AG20443 (cell line): Measurements from ENCODE around the gene IL5.
"Not testable (repeated sequence)": the region's sequence is repeated elsewhere in the genome, so short reads cannot be mapped to it uniquely, and the experiment has no call there.

Experiments
- DNase-seq: peaks from one replicate; pipeline ENCODE4 v3.0.0; 2012; ENCODE audit warnings: low spot score, mixed read lengths

The IL5 gene

DNA sequence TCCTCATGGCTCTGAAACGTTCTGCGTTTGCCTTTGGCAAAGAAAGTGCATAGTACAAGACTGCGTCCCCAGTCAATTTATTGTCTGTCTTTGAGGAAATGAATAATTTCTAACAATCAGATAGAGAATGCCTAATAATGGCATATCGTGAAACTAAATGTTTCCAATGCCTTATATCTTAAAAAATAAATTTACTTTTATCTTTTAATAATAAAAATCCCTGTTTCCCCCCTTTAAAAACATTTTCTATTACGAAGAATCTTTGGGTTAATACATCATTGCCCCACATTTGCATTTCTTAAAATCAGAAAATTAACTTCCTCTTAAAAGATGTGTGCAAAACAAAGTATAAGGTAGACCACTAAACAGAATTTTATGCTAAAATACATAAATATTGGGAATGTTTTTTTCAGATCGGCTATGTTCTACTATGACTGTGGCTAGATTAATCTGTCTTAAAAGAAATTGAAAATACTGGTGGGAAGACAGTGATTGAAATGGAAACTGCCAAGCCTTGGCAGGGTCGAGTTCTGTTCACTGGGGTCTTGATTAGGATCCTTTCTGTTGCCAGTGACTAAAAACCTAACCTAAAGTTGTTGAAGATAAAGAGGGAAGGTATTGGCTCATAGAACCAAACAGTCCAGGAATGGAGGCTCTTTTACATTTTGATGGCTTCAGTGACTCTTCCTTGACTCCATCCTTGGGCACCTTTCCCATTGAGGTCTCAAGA lies at the start of gene IL5:
Gene IL5, minus strand, starts transcription at position 51 of the 730 bp plus-strand sequence. Its CDS starts 44 bp downstream, at position 7.
- DNase-seq, result no peak

DNA sequence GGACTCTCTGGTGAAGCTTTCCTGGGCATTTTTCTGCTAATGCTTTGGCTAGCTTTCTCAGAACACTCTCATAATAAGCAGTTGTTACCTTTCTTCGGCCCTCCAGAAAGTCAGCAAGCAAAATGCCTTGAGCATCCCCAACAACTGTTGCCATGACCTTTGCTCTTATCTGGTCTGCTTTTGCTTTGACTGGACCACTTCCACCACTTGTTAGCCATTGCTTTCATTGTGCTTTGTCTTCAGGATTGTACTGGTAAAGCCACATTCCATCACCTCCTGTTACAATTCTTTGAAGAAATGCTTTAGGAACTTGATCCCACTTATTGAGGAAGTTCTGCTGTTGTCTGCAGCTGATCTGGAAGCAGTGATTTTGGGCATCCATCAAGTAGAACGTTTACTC lies 49.2 kb upstream of the IL5 start:
- no peak for DNase-seq

GRCh38 chr5:132591145-132591544 lies 47.8 kb upstream of the IL5 start:
- DNase-seq, result no peak

- DNase-seq, result no peak
Measured at GRCh38 chr5:132589467-132589866, 46.1 kb upstream of the IL5 start.

DNA sequence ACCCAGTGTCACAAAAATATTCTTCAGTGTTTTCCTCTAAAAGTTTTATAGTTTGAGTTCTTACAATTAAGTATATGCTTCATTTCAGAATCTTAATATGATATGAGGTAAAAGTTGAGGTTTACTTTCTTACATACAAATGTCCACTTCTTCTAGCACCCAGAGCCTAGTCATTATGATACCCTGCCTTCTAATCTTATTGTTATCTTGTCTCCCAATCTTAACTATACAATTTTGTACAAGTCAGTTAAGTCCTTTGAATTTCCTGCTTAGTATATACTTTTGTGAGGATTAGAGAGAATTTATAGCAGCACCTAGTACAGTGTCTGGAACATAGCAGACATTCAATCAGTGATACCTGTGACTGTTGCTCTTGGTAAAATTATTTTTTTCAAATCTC lies 42.7 kb upstream of the IL5 start:
- no peak for DNase-seq

GRCh38 chr5:132584560-132584959 lies 41.2 kb upstream of the IL5 start:
- DNase-seq, result not testable (repeated sequence)

- no peak for DNase-seq
Measured at GRCh38 chr5:132576123-132576522, 32.8 kb upstream of the IL5 start.

DNA sequence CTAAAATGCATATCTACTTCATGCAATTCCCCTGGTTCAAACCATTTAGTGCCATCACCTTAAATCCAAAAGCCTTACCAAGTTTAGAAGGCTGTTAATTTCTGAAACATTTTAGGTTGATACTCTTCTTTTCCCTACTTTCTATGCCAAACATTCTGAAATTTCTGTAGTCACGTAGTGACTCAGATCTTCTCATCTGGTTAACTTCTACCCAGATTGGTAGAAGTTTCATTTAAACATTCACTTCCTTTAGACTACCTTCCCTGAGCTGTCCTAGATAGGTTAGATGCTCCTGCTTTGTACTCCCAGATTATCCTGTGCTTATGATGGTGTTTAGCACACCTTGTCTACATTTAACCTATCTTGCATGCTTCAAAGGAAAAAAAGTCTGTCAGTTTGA lies 23.3 kb upstream of the IL5 start:
- no peak for DNase-seq

- DNase-seq, result not testable (repeated sequence)
Measured at GRCh38 chr5:132564555-132564954, 21.2 kb upstream of the IL5 start.

DNA sequence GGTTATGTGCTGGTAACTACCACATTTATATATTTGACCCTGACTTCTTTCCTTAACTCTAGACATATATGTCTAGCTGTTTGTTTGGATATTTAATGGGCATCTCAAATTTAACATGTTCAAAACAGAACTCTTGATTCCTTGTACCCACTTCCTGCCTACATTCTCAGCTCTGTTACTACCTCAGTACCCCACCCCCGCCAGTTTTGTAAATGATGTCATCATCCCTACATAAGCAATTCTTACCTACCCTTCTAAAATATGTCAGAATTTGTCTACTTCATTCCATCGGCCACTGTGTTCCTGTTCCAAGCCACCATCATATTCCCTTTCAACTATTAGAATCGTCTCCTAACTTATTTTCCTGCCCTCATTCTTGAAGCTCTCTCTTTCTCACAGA lies 18.3 kb upstream of the IL5 start:
- DNase-seq, result no peak

- no peak for DNase-seq
Measured at GRCh38 chr5:132559383-132560060, 16.2 kb upstream of the IL5 start.

GRCh38 chr5:132557478-132558172 lies 14.3 kb upstream of the IL5 start:
- DNase-seq, result peak; percentile 41

DNA sequence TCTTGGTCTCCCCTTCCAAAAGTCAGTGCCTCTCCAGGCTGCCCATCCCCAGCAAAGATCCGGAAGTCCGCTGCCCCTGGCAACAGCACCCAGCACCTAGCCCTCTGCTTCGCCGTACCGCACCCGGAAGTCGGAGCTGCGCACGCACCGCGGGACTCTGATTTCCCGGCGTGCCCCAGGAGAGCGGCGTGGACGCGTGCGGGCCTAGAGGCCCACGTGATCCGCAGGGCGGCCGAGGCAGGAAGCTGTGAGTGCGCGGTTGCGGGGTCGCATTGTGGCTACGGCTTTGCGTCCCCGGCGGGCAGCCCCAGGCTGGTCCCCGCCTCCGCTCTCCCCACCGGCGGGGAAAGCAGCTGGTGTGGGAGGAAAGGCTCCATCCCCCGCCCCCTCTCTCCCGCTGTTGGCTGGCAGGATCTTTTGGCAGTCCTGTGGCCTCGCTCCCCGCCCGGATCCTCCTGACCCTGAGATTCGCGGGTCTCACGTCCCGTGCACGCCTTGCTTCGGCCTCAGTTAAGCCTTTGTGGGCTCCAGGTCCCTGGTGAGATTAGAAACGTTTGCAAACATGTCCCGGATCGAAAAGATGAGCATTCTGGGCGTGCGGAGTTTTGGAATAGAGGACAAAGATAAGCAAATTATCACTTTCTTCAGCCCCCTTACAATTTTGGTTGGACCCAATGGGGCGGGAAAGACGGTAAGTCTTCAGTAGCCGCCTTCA lies 13.6 kb upstream of the IL5 start, which contains the start of gene RAD50:
Gene RAD50, plus strand, starts transcription at position 215 of the 715 bp plus-strand sequence. Its CDS starts 348 bp downstream, at position 563.
- DNase-seq, result peak; percentile 97

GRCh38 chr5:132556153-132556762 lies 12.9 kb upstream of the IL5 start:
- DNase-seq, result no peak

GRCh38 chr5:132549576-132549975 lies 6.3 kb upstream of the IL5 start:
- DNase-seq, result no peak

- not testable (repeated sequence) for DNase-seq
Measured at GRCh38 chr5:132548834-132549233, 5.5 kb upstream of the IL5 start.

GRCh38 chr5:132547269-132547668 lies 3.9 kb upstream of the IL5 start:
- no peak for DNase-seq

DNA sequence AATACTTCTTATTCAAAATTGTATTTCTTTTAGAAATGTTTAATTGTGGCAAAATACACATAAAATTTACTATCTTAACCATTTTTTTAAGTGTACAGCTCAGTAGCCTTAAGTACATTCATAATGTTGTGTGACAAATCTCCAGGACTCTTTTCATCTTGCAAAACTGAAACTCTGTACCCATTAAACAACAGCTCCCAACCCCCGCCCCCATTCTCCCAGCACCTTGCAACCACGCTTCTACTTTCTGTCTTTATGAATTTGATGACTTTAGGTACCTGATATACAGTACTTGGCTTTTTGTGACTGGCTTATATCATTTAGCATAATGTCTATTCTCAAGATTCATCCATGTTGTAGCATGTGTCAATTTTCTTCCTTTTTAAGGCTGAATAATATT lies 2.8 kb upstream of the IL5 start:
- no peak for DNase-seq

GRCh38 chr5:132540764-132541163 lies 2.6 kb downstream of the IL5 start:
- DNase-seq, result no peak

DNA sequence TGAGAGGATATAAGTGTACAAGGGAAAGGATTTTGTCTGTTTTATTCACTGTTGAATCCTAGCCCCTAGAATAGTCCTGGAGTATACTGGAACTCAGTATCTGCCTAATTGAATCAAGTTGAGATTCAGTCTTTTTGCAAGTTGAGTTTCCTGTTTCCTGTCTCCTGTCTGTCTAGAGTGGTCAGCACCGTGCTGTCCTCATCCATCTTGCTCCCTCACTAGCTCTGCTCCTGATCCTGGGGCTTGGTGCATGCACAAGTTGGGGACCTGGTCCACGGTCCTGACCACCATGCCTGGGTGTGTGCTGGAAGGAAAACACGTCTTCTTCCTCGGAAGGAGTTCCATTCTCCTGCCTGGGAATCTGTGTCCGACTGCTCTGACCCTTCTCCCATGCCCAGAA lies 3.2 kb downstream of the IL5 start:
- DNase-seq, result no peak

DNA sequence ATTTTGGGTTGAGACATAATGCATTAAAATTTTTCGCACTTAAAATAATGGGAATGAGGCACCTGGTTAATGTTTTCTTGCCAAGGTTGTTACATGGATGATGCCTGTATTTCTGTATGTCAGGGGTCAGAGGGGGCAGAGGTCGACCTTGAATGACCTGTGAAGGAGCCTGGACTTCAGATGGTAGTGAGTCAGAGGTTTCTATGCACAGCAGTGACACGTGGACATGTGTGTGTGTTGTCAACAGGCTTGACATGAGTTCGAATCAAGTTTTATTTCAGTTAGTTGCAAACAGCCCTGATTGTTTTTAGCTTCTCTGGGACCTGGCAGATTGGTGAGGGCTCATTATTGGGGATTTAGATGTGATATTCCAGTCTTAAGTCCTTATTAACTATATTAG lies 3.6 kb downstream of the IL5 start:
- no peak for DNase-seq

- no peak for DNase-seq
Measured at GRCh38 chr5:132530946-132531345, 12.4 kb downstream of the IL5 start.
